Lung (tissue), 12 donors: ENCODE data around the gene GAA. TPM values are rescaled to one million over a fixed set of nuclear protein-coding genes. Genes with fewer than 3 reads are reported as not detected.

Experiments
- ATAC-seq: fragments of 200-7000 bp; cut with Tn5 transposase; one replicate; pipeline ENCODE4 v1.9.1; 2020; ENCODE audit warnings: moderate number of reproducible peaks; ENCODE audit not compliant: insufficient read depth, low FRiP score
- DNase-seq, 3 donors: peaks; one replicate each; pipeline ENCODE4 v3.0.0-alpha.2; 2013 to 2017
- H3K27ac ChIP-seq, 2 donors: one replicate each; pipeline ENCODE4 v1.5.1; 2013; ENCODE audit warnings: mild to moderate bottlenecking in 2 of 2, moderate library complexity in 2 of 2, control low read depth in 1 of 2, inconsistent platforms in 1 of 2, low read depth in 1 of 2, low read length in 1 of 2
- H3K27me3 ChIP-seq, 3 donors: one replicate each; pipeline ENCODE4 v1.5.1; 2013; ENCODE audit warnings: low read length in 2 of 3; ENCODE audit not compliant: control insufficient read depth in 3 of 3, insufficient read depth in 3 of 3
- H3K36me3 ChIP-seq, 4 donors: one replicate each; pipeline ENCODE4 v1.5.1; 2013; ENCODE audit warnings: low read length in 4 of 4, mild to moderate bottlenecking in 1 of 4, moderate library complexity in 1 of 4; ENCODE audit not compliant: control insufficient read depth in 4 of 4, insufficient read depth in 4 of 4
- H3K4me1 ChIP-seq, 5 donors: one replicate each; pipeline ENCODE4 v1.5.1; 2013; ENCODE audit warnings: low read length in 5 of 5, mild to moderate bottlenecking in 2 of 5, moderate library complexity in 1 of 5; ENCODE audit not compliant: control insufficient read depth in 5 of 5, insufficient read depth in 5 of 5
- H3K4me3 ChIP-seq: one replicate; pipeline ENCODE4 v1.5.1; 2013; ENCODE audit warnings: mild to moderate bottlenecking, control low read depth, moderate library complexity
- H3K9ac ChIP-seq, 2 donors: one replicate each; pipeline ENCODE4 v1.5.1; 2013; ENCODE audit warnings: low read length in 2 of 2, control low read depth in 1 of 2; ENCODE audit not compliant: insufficient read depth in 1 of 2
- H3K9me3 ChIP-seq, 4 donors: one replicate each; pipeline ENCODE4 v1.5.1; 2013; ENCODE audit warnings: low read length in 3 of 4, mild to moderate bottlenecking in 1 of 4, moderate library complexity in 1 of 4; ENCODE audit not compliant: control insufficient read depth in 4 of 4, insufficient read depth in 3 of 4
- WGBS, 2 donors: extraction: QIAGEN DNeasy Blood & Tissue Kit; methylation state at CpG; one replicate each; pipeline ENCODE4 v1.1.7; 2013; 5-methylcytosine and 5-hydroxymethylcytosine counted together
- polyA plus RNA-seq, 2 donors: library from polyadenylated mRNA; stranded (reverse); fragments of 200-250 nt; gene quantifications; one replicate each; pipeline ENCODE4 v1.2.1, GENCODE V29; 2013
- total RNA-seq, 2 donors: library from RNA; depleted of rRNA in 1 of 2; stranded (reverse); fragments of >200 nt in 1 of 2; gene quantifications; one replicate each; pipeline ENCODE4 v1.2.1, GENCODE V29; 2014 to 2021
- TF ChIP-seq, protein P1 (sequence below): IDR thresholded peaks from 2 replicates; pipeline ENCODE4 v1.5.1; 2012; ENCODE audit warnings: mild to moderate bottlenecking; ENCODE audit errors: control extremely low read depth, extremely low read depth
- donor health status: control.
- donor health status: control.
- donor health status: Bipolar disorder and iron deficiency.
- donor health status: healthy.
- donor health status: DM: yes; HTN: yes; CAD: no.

The GAA gene
- total and polyA plus RNA-seq, 4 donors, result 30.5 to 88.6 (median 68.0) TPM

DNA sequence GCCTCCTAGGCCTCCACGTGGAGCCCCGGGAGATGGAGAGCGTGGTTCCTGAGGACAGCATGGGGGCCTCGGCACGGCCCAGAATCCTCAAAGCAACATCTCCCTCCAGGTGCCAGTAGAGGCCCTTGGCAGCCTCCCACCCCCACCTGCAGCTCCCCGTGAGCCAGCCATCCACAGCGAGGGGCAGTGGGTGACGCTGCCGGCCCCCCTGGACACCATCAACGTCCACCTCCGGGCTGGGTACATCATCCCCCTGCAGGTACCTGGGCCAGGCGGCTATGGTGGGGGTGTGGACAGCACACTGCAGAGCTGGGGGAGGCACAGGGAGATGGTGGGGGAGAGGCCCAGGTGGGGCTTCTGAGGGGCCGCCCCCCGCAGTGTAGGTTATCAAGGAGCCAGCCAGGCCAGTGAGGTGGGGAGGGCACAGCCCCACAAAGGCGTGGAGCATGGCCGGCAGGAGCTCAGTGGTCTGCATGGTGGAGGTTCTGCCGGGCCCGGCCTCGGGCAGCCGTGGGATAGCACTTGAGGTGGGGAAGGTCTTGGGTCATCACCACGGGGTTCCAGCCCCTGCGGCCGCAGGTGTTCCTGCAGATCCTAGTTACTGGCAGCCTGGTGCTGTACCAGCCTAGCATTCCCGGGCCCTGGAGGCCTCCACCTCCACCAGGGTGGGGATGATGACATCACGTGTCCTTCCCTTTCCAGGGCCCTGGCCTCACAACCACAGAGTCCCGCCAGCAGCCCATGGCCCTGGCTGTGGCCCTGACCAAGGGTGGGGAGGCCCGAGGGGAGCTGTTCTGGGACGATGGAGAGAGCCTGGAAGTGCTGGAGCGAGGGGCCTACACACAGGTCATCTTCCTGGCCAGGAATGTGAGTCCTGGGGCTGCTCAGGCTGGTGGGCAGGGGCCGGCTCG is 16.4 kb downstream of the GAA start:
- Histone ChIP-seq H3K9ac (no peak overlapping the region), H3K4me1 (no peaks in the 10 kb centered on the region), H3K36me3 (peaks cover 0 to 11% (median 0%) of the 10 kb centered on the region in 4 donors), H3K4me3 (no peak overlapping the region), H3K27ac (no peak overlapping the region), H3K27me3 (no peaks in the 10 kb centered on the region), H3K9me3 (peaks cover 0 to 2% (median 0%) of the 10 kb centered on the region in 4 donors)
- ATAC-seq, result no peak
- no peak for DNase-seq
- TF ChIP-seq, protein P1, sequence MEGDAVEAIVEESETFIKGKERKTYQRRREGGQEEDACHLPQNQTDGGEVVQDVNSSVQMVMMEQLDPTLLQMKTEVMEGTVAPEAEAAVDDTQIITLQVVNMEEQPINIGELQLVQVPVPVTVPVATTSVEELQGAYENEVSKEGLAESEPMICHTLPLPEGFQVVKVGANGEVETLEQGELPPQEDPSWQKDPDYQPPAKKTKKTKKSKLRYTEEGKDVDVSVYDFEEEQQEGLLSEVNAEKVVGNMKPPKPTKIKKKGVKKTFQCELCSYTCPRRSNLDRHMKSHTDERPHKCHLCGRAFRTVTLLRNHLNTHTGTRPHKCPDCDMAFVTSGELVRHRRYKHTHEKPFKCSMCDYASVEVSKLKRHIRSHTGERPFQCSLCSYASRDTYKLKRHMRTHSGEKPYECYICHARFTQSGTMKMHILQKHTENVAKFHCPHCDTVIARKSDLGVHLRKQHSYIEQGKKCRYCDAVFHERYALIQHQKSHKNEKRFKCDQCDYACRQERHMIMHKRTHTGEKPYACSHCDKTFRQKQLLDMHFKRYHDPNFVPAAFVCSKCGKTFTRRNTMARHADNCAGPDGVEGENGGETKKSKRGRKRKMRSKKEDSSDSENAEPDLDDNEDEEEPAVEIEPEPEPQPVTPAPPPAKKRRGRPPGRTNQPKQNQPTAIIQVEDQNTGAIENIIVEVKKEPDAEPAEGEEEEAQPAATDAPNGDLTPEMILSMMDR, result no peak
- 93 to 94% methylated on average over 31 of the region's 31 CpGs for WGBS, 2 donors

DNA sequence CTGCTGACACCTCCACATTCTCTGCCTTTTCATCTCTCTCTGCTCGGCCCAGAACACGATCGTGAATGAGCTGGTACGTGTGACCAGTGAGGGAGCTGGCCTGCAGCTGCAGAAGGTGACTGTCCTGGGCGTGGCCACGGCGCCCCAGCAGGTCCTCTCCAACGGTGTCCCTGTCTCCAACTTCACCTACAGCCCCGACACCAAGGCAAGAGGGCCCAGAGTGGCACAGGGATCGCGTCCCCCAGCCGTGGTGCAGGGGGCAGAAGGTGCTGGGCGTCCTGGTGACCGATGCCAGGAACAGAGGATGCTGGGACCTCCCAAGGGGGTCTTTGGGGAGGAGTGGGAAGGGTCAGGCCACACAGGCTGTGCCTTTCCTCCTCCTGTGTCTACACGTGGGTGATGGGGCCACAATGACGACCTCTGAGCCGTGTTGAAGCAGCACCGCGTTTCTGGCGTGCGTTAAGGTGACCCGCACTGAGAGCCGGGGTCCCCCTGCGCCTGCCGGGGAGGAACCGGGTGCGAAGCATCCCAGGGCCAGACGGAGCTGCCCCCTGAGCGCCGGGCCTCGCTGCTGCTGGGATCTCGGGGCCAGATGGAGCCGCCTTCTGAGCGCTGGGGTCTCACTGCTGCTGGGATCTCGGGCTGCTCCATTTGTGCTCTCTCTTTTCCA is 17.4 kb downstream of the GAA start:
- TF ChIP-seq, protein P1, result no peak
- DNase-seq (no peak), ATAC-seq (no peak)
- WGBS, 2 donors, result 91 to 94% methylated on average over 35 of the region's 35 CpGs
- Histone ChIP-seq H3K4me3 (no peak overlapping the region), H3K27me3 (no peaks in the 10 kb centered on the region), H3K4me1 (no peaks in the 10 kb centered on the region), H3K27ac (no peak overlapping the region), H3K9me3 (peaks cover 0 to 2% (median 0%) of the 10 kb centered on the region in 4 donors), H3K9ac (no peak overlapping the region), H3K36me3 (peaks cover 0 to 11% (median 0%) of the 10 kb centered on the region in 4 donors)

DNA sequence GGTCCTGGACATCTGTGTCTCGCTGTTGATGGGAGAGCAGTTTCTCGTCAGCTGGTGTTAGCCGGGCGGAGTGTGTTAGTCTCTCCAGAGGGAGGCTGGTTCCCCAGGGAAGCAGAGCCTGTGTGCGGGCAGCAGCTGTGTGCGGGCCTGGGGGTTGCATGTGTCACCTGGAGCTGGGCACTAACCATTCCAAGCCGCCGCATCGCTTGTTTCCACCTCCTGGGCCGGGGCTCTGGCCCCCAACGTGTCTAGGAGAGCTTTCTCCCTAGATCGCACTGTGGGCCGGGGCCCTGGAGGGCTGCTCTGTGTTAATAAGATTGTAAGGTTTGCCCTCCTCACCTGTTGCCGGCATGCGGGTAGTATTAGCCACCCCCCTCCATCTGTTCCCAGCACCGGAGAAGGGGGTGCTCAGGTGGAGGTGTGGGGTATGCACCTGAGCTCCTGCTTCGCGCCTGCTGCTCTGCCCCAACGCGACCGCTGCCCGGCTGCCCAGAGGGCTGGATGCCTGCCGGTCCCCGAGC is 17.9 kb downstream of the GAA start:
- Histone ChIP-seq H3K36me3 (peaks cover 0 to 11% (median 0%) of the 10 kb centered on the region in 4 donors), H3K4me1 (no peaks in the 10 kb centered on the region), H3K27ac (no peak overlapping the region), H3K9me3 (peaks cover 0 to 2% (median 0%) of the 10 kb centered on the region in 4 donors), H3K4me3 (no peak overlapping the region), H3K27me3 (no peaks in the 10 kb centered on the region), H3K9ac (no peak overlapping the region)
- TF ChIP-seq, protein P1, result no peak
- no peak for ATAC-seq
- 92 to 96% methylated on average over 24 of the region's 24 CpGs for WGBS, 2 donors
- no peak for DNase-seq
